ENCODE data around the gene IBTK.

Gene IBTK

DNA sequence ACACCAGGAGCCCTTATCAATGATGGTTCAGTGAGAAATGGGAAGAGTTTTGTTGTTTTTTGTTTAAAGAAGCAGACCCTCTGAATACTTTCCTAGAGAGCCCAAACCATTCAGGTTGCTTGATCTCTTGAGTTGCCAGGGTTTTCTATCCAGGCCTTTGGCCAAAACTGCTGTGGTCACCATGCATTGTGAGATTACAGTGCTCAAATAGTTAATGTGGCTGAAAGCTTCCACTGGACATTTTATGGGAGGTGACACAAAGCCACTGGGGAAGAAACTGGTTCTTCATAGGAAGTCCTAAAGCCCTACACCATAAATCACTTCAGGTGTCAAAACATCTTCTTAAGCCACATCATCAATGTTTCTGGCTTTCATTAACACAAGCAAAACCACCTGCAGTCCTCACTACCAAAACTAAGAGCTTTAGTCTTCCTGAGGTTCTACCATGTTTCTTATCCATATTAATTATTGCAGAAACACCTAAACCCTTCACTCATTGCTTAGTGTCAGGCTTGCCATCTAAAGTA, 101.6 kb downstream of the IBTK start:
- no peaks in the 10 kb centered on the region for H3K9me2 ChIP-seq (replicated peaks; ENCODE audit: insufficient read depth, low read length)
- H3F3A ChIP-seq (ENCODE audit: insufficient read depth) = no peaks in the 10 kb centered on the region
- H4K20me1 ChIP-seq (ENCODE audit: low read depth, low read length) = no peaks in the 10 kb centered on the region
- H3K4me3 ChIP-seq (ENCODE audit: insufficient read depth, low read length, poor library complexity, severe bottlenecking) = no peak overlapping the region
- H3K79me2 ChIP-seq (ENCODE audit: insufficient read depth, low read length) = no peaks in the 10 kb centered on the region
- H3K36me3 ChIP-seq (ENCODE audit: low read length) = no peaks in the 10 kb centered on the region
- H3K9me3 ChIP-seq (ENCODE audit: insufficient read depth, low read length) = no peaks in the 10 kb centered on the region
- no peak overlapping the region for H3K27ac ChIP-seq (ENCODE audit: low read depth, low read length)
- H3K27me3 ChIP-seq (ENCODE audit: low read length) = no peaks in the 10 kb centered on the region
- no peak overlapping the region for H3K9ac ChIP-seq (ENCODE audit: low read length)
- TF ChIP-seq EZH2phosphoT487 (conservative IDR thresholded peaks at IDR 0.05; ENCODE audit: low read length) = no peak
- TF ChIP-seq, protein P1, sequence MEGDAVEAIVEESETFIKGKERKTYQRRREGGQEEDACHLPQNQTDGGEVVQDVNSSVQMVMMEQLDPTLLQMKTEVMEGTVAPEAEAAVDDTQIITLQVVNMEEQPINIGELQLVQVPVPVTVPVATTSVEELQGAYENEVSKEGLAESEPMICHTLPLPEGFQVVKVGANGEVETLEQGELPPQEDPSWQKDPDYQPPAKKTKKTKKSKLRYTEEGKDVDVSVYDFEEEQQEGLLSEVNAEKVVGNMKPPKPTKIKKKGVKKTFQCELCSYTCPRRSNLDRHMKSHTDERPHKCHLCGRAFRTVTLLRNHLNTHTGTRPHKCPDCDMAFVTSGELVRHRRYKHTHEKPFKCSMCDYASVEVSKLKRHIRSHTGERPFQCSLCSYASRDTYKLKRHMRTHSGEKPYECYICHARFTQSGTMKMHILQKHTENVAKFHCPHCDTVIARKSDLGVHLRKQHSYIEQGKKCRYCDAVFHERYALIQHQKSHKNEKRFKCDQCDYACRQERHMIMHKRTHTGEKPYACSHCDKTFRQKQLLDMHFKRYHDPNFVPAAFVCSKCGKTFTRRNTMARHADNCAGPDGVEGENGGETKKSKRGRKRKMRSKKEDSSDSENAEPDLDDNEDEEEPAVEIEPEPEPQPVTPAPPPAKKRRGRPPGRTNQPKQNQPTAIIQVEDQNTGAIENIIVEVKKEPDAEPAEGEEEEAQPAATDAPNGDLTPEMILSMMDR (IDR thresholded peaks at IDR 0.05; ENCODE audit: insufficient read depth, low read length, poor library complexity, severe bottlenecking) = no peak
- H2AFZ ChIP-seq (ENCODE audit: low read depth, low read length, severe bottlenecking) = no peak overlapping the region
- no peak overlapping the region for H3K4me2 ChIP-seq (ENCODE audit: low read depth, low read length, poor library complexity, severe bottlenecking)

DNA sequence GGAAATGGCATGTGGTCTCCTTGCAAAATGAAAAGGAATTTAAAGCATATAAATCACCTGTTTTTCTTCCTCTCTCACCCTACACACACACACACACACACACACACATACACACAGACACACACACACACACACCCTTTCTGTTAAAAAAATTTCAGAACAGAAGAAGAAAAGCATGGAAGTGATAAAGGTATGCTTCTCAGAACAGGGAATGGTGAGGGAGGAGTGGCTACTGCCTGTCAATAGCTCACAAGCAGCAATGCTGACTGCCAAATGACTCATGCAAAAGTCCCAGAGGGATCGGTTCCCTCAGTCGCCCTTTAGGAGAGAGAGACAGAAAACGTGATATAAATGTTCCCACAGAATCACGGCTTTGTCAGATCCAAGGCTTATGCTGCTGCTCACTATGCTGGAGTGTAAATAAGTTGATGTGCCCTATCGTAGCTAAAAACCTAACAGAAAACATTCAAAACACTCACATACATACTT, 102.6 kb downstream of the IBTK start:
- TF ChIP-seq EZH2phosphoT487 (conservative IDR thresholded peaks at IDR 0.05; ENCODE audit: low read length) = no peak
- TF ChIP-seq, protein P1 (IDR thresholded peaks at IDR 0.05; ENCODE audit: insufficient read depth, low read length, poor library complexity, severe bottlenecking) = no peak
- Histone ChIP-seq H3K9me3 (ENCODE audit: insufficient read depth, low read length) (no peaks in the 10 kb centered on the region), H3K79me2 (ENCODE audit: insufficient read depth, low read length) (no peaks in the 10 kb centered on the region), H3K9me2 (replicated peaks; ENCODE audit: insufficient read depth, low read length) (no peaks in the 10 kb centered on the region), H3K36me3 (ENCODE audit: low read length) (no peaks in the 10 kb centered on the region), H3K9ac (ENCODE audit: low read length) (no peak overlapping the region), H2AFZ (ENCODE audit: low read depth, low read length, severe bottlenecking) (no peak overlapping the region), H3K27me3 (ENCODE audit: low read length) (no peaks in the 10 kb centered on the region), H4K20me1 (ENCODE audit: low read depth, low read length) (no peaks in the 10 kb centered on the region), H3K4me3 (ENCODE audit: insufficient read depth, low read length, poor library complexity, severe bottlenecking) (no peak overlapping the region), H3K4me2 (ENCODE audit: low read depth, low read length, poor library complexity, severe bottlenecking) (no peak overlapping the region), H3F3A (ENCODE audit: insufficient read depth) (no peaks in the 10 kb centered on the region), H3K27ac (ENCODE audit: low read depth, low read length) (no peak overlapping the region)

DNA sequence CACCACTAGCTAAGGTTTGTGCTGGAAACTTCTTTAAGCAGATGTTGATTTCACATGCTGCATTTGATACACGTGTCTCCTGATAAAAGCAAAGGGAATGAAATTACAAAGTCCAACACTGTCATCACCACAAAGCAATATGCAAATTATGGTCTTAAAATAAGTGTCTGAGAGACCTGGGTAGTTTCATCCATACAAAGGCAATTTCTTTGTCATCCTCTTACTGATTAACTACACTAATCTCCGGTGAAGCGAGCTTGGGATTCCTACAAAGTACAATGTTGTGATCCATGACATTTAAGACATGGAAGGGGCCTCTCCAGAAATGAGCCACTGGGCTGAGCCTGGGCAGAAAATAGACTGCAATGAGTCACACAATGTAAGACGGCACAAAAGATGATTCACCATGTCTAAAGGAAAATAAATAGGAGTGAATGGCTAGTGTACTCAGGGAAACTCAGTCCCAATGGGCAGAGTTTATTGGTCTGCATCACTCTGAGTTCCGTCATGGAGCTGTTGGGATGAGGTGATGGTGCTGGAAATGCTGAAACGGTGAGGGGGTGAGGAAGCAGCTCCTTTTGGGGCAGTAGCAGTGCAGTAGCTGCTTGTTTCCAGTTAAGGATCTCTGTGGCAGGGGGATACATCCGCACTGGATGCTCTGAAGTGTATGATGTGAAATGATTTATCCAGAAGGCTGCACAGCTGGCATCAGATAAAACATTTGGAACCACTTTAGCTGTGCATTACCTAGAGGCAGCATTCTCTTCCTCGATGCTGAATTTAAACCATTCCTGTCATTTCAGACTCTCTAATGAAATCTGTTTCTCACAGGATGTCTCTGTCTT, 103.3 kb downstream of the IBTK start:
- Histone ChIP-seq H3K9ac (ENCODE audit: low read length) (no peak overlapping the region), H3K4me2 (ENCODE audit: low read depth, low read length, poor library complexity, severe bottlenecking) (no peak overlapping the region), H4K20me1 (ENCODE audit: low read depth, low read length) (no peaks in the 10 kb centered on the region), H3K4me3 (ENCODE audit: insufficient read depth, low read length, poor library complexity, severe bottlenecking) (no peak overlapping the region), H2AFZ (ENCODE audit: low read depth, low read length, severe bottlenecking) (no peak overlapping the region), H3K27me3 (ENCODE audit: low read length) (no peaks in the 10 kb centered on the region), H3K79me2 (ENCODE audit: insufficient read depth, low read length) (no peaks in the 10 kb centered on the region), H3F3A (ENCODE audit: insufficient read depth) (no peaks in the 10 kb centered on the region), H3K9me2 (replicated peaks; ENCODE audit: insufficient read depth, low read length) (no peaks in the 10 kb centered on the region), H3K9me3 (ENCODE audit: insufficient read depth, low read length) (no peaks in the 10 kb centered on the region), H3K27ac (ENCODE audit: low read depth, low read length) (no peak overlapping the region), H3K36me3 (ENCODE audit: low read length) (no peaks in the 10 kb centered on the region)
- TF ChIP-seq, protein P1 (IDR thresholded peaks at IDR 0.05; ENCODE audit: insufficient read depth, low read length, poor library complexity, severe bottlenecking) = no peak
- TF ChIP-seq EZH2phosphoT487 (conservative IDR thresholded peaks at IDR 0.05; ENCODE audit: low read length) = no peak
